Measurements from ENCODE around the gene POLR1G.

- TF ChIP-seq, protein P1, sequence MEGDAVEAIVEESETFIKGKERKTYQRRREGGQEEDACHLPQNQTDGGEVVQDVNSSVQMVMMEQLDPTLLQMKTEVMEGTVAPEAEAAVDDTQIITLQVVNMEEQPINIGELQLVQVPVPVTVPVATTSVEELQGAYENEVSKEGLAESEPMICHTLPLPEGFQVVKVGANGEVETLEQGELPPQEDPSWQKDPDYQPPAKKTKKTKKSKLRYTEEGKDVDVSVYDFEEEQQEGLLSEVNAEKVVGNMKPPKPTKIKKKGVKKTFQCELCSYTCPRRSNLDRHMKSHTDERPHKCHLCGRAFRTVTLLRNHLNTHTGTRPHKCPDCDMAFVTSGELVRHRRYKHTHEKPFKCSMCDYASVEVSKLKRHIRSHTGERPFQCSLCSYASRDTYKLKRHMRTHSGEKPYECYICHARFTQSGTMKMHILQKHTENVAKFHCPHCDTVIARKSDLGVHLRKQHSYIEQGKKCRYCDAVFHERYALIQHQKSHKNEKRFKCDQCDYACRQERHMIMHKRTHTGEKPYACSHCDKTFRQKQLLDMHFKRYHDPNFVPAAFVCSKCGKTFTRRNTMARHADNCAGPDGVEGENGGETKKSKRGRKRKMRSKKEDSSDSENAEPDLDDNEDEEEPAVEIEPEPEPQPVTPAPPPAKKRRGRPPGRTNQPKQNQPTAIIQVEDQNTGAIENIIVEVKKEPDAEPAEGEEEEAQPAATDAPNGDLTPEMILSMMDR (IDR thresholded peaks at IDR 0.05; ENCODE audit: low read depth, low read length, poor library complexity, severe bottlenecking) = no peak
- TF ChIP-seq EZH2phosphoT487 (IDR thresholded peaks at IDR 0.05; ENCODE audit: borderline replicate concordance, low read length) = no peak
Measured at GRCh38 chr19:45445139-45445538, 38.7 kb downstream of the POLR1G start.
